A549 treated with AZD2906 at 1 μM for 4 hours (cell line): ENCODE results near the gene INSIG2. TPM values are rescaled to one million over a fixed set of nuclear protein-coding genes. Genes with fewer than 3 reads are reported as not detected.

Experiments used
- total RNA-seq: library from RNA; stranded (reverse); fragments of 200-300 nt; extraction: Qiagen RNA extraction; gene quantifications from 5 replicates; pipeline ENCODE4 v1.2.3, GENCODE V29; 2022

INSIG2 gene
- total RNA-seq: 9.6 to 12.1 TPM (median 11.9 TPM) in 5 replicates

GRCh38 chr2:118088051-118089024 lies at the start of gene INSIG2:
Gene INSIG2 (plus strand): TSS chr2:118088471. CDS start chr2:118096557, 8,086 bp downstream.

Other genes with a start within 250 kb of the INSIG2 start
- gene CCDC93, start 74.4 kb upstream of the INSIG2 start, total RNA-seq: 11.2 to 14.6 TPM (median 13.0 TPM) in 5 replicates